ENCODE data around the gene GABRB1. TPM values are rescaled to one million over a fixed set of nuclear protein-coding genes. Genes with fewer than 3 reads are reported as not detected.

GABRB1 gene
- total RNA-seq, 2 experiments from 2014 or later = not detected

DNA sequence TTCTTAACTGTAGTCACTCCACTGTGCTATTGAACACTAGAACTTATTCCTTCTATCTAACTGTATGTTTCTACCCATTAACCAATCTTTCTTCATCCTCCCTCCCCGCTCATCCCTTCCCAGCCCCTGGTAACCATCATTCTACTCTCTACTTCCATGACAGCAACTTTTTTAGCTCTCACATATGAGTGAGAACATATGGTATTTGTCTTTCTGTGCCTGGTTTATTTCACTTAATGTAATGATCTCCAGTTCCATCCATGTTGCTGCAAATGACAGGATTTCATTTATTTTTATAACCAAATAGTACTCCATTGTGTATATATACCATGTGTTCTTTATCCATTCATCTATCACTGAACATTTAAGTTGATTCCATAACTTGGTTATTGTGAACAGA, 186.5 kb downstream of the GABRB1 start:
- Histone ChIP-seq H3K4me3 (ENCODE audit: low read depth, low read length, poor library complexity, severe bottlenecking) (no peak overlapping the region), H3K4me1 (ENCODE audit: insufficient read depth, low read length, poor library complexity, severe bottlenecking) (no peaks in the 10 kb centered on the region), H2AFZ (ENCODE audit: low read length) (no peak overlapping the region), H3K27ac (ENCODE audit: low read depth, low read length, poor library complexity, severe bottlenecking) (no peak overlapping the region), H3K36me3 (ENCODE audit: insufficient read depth, low read length) (no peaks in the 10 kb centered on the region), H3K4me2 (ENCODE audit: low read length) (no peak overlapping the region), H3K9me2 (ENCODE audit: insufficient read depth, low read length) (no peaks in the 10 kb centered on the region), H3K9me3 (ENCODE audit: low read length) (no peaks in the 10 kb centered on the region), H4K20me1 (ENCODE audit: insufficient read depth, low read length) (no peaks in the 10 kb centered on the region), H3K79me2 (ENCODE audit: insufficient read depth, low read depth, low read length) (no peaks in the 10 kb centered on the region)
- intact Hi-C loops (cut with micrococcal nuclease; ENCODE audit: unreplicated experiment) = no loop called here
- BruUV-seq (replicated peaks) = no TSS peak
- POLR2A ChIA-PET = interaction anchor here (0.5 to 0.7 kb wide), 3 partner anchors 22 to 116 kb away, joined by 4 to 5 read pairs (median 4); no protein-coding TSS in a partner anchor
- no peak for TF ChIP-seq EZH2phosphoT487 (IDR thresholded peaks at IDR 0.05; ENCODE audit: borderline replicate concordance, low read depth, low read length)
- TF ChIP-seq, protein P1, sequence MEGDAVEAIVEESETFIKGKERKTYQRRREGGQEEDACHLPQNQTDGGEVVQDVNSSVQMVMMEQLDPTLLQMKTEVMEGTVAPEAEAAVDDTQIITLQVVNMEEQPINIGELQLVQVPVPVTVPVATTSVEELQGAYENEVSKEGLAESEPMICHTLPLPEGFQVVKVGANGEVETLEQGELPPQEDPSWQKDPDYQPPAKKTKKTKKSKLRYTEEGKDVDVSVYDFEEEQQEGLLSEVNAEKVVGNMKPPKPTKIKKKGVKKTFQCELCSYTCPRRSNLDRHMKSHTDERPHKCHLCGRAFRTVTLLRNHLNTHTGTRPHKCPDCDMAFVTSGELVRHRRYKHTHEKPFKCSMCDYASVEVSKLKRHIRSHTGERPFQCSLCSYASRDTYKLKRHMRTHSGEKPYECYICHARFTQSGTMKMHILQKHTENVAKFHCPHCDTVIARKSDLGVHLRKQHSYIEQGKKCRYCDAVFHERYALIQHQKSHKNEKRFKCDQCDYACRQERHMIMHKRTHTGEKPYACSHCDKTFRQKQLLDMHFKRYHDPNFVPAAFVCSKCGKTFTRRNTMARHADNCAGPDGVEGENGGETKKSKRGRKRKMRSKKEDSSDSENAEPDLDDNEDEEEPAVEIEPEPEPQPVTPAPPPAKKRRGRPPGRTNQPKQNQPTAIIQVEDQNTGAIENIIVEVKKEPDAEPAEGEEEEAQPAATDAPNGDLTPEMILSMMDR (conservative IDR thresholded peaks at IDR 0.05; ENCODE audit: low read length) = no peak
- CTCF ChIA-PET (ENCODE audit: unreplicated experiment) = no interaction called here
- DNase-seq (ENCODE audit: low spot score) = no peak

DNA sequence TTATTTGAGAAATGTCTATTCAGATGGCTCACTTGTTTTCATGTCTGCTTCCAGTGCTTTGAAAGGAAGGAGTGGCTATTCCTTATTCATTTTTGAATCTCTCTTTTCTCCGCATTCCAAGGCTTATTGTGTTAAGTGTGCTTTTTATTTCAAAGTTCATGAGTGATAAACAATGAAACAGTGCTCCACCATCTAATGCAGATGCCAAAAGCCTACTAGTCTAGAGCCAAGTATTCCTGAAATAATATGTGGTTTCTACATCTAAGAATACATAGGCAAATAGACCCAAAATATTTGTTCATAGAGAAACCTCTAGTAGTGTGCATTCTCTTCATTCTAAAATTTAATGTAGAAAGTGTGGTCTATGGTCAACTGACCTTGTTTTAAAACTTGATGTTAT, 187.3 kb downstream of the GABRB1 start:
- CTCF ChIA-PET (ENCODE audit: unreplicated experiment) = no interaction called here
- no peak for DNase-seq (ENCODE audit: low spot score)
- Histone ChIP-seq H2AFZ (ENCODE audit: low read length) (no peak overlapping the region), H3K27ac (ENCODE audit: low read depth, low read length, poor library complexity, severe bottlenecking) (no peak overlapping the region), H3K9me3 (ENCODE audit: low read length) (no peaks in the 10 kb centered on the region), H3K9me2 (ENCODE audit: insufficient read depth, low read length) (no peaks in the 10 kb centered on the region), H3K4me2 (ENCODE audit: low read length) (no peak overlapping the region), H4K20me1 (ENCODE audit: insufficient read depth, low read length) (no peaks in the 10 kb centered on the region), H3K36me3 (ENCODE audit: insufficient read depth, low read length) (no peaks in the 10 kb centered on the region), H3K4me1 (ENCODE audit: insufficient read depth, low read length, poor library complexity, severe bottlenecking) (no peaks in the 10 kb centered on the region), H3K79me2 (ENCODE audit: insufficient read depth, low read depth, low read length) (no peaks in the 10 kb centered on the region), H3K4me3 (ENCODE audit: low read depth, low read length, poor library complexity, severe bottlenecking) (no peak overlapping the region)
- no peak for TF ChIP-seq EZH2phosphoT487 (IDR thresholded peaks at IDR 0.05; ENCODE audit: borderline replicate concordance, low read depth, low read length)
- TF ChIP-seq, protein P1 (conservative IDR thresholded peaks at IDR 0.05; ENCODE audit: low read length) = no peak
- intact Hi-C loops (cut with micrococcal nuclease; ENCODE audit: unreplicated experiment) = no loop called here
- POLR2A ChIA-PET = interaction anchor here (1.9 kb wide), 1 partner anchor 9 kb away, joined by 10 read pairs; no protein-coding TSS in a partner anchor
- BruUV-seq (replicated peaks) = no TSS peak

DNA sequence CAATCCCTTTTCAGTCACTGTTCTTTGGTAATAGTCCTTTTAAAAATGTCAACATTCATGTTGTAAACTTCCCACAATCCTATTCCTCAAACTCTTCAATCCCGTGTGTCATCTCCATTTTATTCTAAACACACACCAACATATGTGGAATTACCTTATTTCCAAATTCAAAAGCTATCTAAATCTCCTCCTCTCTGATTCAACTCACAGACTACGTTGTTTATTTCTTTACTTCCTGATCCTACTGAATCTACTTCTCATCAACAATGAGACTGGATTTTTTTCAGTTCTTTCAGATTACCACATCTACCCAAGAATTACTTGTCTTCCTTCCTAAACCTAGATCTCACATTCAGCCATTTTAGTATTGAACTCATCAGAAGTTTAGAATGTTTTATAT, 188.2 kb downstream of the GABRB1 start:
- ChIA-PET CTCF (ENCODE audit: unreplicated experiment) (no interaction called here), POLR2A (interaction anchor here (1.9 kb wide), 1 partner anchor 10 kb away, joined by 10 read pairs; no protein-coding TSS in a partner anchor)
- no peak overlapping the region for H2AFZ ChIP-seq (ENCODE audit: low read length)
- TF ChIP-seq, protein P1 (conservative IDR thresholded peaks at IDR 0.05; ENCODE audit: low read length) = no peak
- TF ChIP-seq EZH2phosphoT487 (IDR thresholded peaks at IDR 0.05; ENCODE audit: borderline replicate concordance, low read depth, low read length) = no peak
- H3K9me2 ChIP-seq (ENCODE audit: insufficient read depth, low read length) = no peaks in the 10 kb centered on the region
- intact Hi-C loops (cut with micrococcal nuclease; ENCODE audit: unreplicated experiment) = no loop called here
- DNase-seq (ENCODE audit: low spot score) = no peak
- no peaks in the 10 kb centered on the region for H3K79me2 ChIP-seq (ENCODE audit: insufficient read depth, low read depth, low read length)
- no peak overlapping the region for H3K4me2 ChIP-seq (ENCODE audit: low read length)
- BruUV-seq (replicated peaks) = no TSS peak
- no peaks in the 10 kb centered on the region for H3K9me3 ChIP-seq (ENCODE audit: low read length)
- H3K27ac ChIP-seq (ENCODE audit: low read depth, low read length, poor library complexity, severe bottlenecking) = no peak overlapping the region
- H3K4me3 ChIP-seq (ENCODE audit: low read depth, low read length, poor library complexity, severe bottlenecking) = no peak overlapping the region
- H4K20me1 ChIP-seq (ENCODE audit: insufficient read depth, low read length) = no peaks in the 10 kb centered on the region
- no peaks in the 10 kb centered on the region for H3K36me3 ChIP-seq (ENCODE audit: insufficient read depth, low read length)
- no peaks in the 10 kb centered on the region for H3K4me1 ChIP-seq (ENCODE audit: insufficient read depth, low read length, poor library complexity, severe bottlenecking)
